ENCODE results near the gene PLOD3.

DNA sequence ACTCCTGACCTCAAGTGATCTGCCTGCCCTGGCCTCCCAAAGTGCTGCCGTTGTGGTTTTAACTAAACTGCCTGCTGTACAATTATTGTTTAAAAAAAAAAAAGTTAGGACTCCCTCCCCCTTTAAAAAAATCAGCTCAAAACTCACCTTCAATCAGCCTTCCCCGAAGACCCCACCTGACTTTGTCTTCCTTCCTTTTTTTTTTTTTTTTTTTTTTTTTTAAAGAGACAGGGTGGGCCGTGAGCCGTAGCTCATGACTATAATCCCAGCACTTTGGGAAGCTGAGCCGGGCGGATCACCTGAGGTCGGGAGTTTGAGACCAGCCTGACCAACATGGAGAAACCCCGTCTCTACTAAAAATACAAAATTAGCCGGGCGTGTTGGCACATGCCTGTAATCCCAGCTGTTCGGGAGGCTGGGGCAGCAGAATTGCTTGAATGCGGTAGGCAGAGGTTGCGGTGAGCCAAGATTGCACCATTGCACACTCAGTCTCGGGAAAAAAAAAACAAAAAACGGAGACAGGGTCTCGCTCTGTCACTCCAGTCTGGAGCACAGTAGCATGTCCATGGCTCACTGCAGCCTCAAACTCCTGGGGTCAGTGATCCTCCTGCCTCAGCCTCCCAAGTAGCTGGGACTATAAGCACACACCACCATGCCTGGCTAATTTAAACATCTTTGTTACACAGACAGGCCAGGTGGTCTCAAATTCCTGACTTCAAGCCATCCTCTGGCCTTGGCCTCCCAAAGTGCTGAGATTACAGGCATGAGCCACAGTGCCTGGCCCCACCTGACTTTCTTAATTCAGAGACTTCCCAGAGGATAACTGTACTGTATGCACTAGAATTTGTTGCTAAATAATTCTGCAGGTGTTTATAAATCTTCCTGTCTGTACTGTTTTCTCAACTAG is 24.3 kb upstream of the PLOD3 start:
- TF ChIP-seq EP300 (IDR thresholded peaks at IDR 0.05) (no peak), POLR2A (IDR thresholded peaks at IDR 0.05) (no peak), POLR2AphosphoS5 (IDR thresholded peaks at IDR 0.05) (no peak)
- TF ChIP-seq, protein P1, sequence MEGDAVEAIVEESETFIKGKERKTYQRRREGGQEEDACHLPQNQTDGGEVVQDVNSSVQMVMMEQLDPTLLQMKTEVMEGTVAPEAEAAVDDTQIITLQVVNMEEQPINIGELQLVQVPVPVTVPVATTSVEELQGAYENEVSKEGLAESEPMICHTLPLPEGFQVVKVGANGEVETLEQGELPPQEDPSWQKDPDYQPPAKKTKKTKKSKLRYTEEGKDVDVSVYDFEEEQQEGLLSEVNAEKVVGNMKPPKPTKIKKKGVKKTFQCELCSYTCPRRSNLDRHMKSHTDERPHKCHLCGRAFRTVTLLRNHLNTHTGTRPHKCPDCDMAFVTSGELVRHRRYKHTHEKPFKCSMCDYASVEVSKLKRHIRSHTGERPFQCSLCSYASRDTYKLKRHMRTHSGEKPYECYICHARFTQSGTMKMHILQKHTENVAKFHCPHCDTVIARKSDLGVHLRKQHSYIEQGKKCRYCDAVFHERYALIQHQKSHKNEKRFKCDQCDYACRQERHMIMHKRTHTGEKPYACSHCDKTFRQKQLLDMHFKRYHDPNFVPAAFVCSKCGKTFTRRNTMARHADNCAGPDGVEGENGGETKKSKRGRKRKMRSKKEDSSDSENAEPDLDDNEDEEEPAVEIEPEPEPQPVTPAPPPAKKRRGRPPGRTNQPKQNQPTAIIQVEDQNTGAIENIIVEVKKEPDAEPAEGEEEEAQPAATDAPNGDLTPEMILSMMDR (IDR thresholded peaks at IDR 0.05), result no peak
